H7 (cell line): ENCODE results near the gene IFT81. TPM values are rescaled to one million over a fixed set of nuclear protein-coding genes. Genes with fewer than 3 reads are reported as not detected.
"Not testable (repeated sequence)": the region's sequence is repeated elsewhere in the genome, so short reads cannot be mapped to it uniquely, and the experiment has no call there.

Source experiments
- DNase-seq: peaks from one replicate; pipeline ENCODE4 v3.0.0; 2012
- H3K27me3 ChIP-seq: 2 replicates; pipeline ENCODE4 v1.6.0; 2011; ENCODE audit warnings: mild to moderate bottlenecking, low read length; ENCODE audit not compliant: control insufficient read depth, insufficient read depth
- H3K36me3 ChIP-seq: replicated peaks from 2 replicates; pipeline ENCODE4 v1.5.1; 2011; ENCODE audit warnings: low read length; ENCODE audit not compliant: control insufficient read depth, insufficient read depth
- H3K4me3 ChIP-seq: 2 replicates; pipeline ENCODE4 v1.5.1; 2011; ENCODE audit warnings: low read depth, mild to moderate bottlenecking, control low read depth, low read length, moderate library complexity; ENCODE audit not compliant: insufficient read depth
- total RNA-seq: library from RNA; depleted of rRNA; stranded (reverse); fragments of >200 nt; shearing (Covaris generic); gene quantifications from 2 replicates; pipeline ENCODE4 v1.2.3, GENCODE V29; 2014; rRNA removed

IFT81 gene, protein sequence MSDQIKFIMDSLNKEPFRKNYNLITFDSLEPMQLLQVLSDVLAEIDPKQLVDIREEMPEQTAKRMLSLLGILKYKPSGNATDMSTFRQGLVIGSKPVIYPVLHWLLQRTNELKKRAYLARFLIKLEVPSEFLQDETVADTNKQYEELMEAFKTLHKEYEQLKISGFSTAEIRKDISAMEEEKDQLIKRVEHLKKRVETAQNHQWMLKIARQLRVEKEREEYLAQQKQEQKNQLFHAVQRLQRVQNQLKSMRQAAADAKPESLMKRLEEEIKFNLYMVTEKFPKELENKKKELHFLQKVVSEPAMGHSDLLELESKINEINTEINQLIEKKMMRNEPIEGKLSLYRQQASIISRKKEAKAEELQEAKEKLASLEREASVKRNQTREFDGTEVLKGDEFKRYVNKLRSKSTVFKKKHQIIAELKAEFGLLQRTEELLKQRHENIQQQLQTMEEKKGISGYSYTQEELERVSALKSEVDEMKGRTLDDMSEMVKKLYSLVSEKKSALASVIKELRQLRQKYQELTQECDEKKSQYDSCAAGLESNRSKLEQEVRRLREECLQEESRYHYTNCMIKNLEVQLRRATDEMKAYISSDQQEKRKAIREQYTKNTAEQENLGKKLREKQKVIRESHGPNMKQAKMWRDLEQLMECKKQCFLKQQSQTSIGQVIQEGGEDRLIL
- 7.0 and 11.3 TPM in 2 replicates for total RNA-seq

DNA sequence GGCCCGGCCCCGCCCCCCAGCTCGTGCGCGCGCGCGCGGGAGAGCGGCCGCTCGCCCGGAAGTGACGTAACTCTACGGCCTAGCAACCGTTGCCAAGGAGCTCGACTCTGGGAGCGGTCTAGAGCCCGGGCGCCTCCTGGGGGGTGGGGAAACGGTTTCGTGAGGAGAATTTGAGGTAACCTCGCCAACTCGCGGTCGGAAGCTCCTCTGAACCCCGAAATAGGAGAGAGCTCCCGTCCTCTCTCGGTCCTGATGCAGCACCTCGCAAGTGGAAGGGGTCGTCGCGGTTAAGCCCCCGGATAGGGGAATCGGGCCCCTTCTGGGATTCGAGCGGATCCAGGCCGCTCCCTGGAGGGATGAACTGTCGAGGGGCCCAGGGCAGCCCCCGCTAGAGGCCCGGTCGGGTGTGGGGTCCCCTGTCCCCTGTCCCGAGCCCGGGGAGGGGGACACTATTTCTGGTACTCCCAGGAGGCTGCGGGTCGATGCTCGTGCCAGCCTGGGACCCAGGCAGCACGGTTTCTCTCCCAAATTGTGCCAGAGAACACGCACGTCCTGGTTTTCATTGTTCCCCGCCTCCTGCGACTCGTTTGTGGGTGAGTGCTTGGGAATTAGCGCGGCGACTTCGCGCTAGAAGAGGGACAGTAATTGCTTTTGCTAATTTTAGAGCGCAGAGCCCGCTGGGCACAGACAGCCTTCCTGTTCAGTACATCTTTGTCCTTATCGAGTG is at the start of gene IFT81:
IFT81 (plus strand) TSS at position 89 of the 727 bp plus-strand sequence. CDS start 3,024 bp downstream, outside the sequence.
- peak; percentile 98 for DNase-seq
- H3K4me3 ChIP-seq, result peak within 1 kb of the TSS; percentile 88
- peaks cover 3% of the 10 kb centered on the region; the same call in 1 of the 2 replicates for H3K27me3 ChIP-seq
- no peaks in the 10 kb centered on the region; the same call in 1 of the 2 replicates for H3K36me3 ChIP-seq

DNA sequence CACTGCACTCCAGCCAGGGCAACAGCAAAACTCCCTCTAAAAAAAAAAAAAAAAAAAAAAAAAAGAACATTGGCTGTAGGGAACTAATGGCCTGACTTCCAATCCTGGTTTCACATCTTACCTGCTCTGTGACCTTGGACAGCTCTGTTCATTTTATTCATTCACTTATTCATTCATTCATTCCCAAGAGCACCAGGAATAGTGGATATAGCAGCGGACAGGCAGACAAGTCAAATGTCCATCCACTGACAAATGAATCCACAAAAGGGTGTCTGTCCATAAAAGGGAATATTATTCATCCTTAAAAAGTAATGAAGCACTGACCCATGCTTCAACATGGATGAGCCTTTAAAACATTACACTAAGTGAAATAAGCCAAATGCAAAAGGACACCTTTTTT is 48.3 kb upstream of the IFT81 start:
- no peak overlapping the region for H3K4me3 ChIP-seq
- no peaks in the 10 kb centered on the region for H3K36me3 ChIP-seq
- H3K27me3 ChIP-seq, result no peaks in the 10 kb centered on the region; the same call in 1 of the 2 replicates
- no peak for DNase-seq

DNA sequence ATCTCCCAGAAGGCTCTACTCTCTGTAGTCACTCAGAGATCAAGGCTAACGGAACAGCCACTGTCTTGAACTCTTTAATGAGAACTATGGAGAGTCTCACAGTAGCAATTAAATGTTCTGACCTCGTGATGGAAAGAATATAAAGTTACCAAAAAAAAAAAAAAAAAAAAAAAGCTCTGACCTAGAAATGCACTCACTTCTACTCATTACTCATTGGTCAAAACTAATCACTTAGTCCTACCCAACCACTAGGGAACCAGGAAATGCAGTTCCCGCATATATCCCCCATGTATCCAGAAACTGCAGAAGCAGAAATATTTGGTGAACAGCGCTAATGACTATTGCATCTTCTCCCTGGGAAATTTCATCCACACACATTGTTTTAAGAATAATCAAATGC is 46.4 kb upstream of the IFT81 start:
- H3K27me3 ChIP-seq, result no peaks in the 10 kb centered on the region
- no peak overlapping the region for H3K4me3 ChIP-seq
- H3K36me3 ChIP-seq, result no peaks in the 10 kb centered on the region
- DNase-seq, result no peak

DNA sequence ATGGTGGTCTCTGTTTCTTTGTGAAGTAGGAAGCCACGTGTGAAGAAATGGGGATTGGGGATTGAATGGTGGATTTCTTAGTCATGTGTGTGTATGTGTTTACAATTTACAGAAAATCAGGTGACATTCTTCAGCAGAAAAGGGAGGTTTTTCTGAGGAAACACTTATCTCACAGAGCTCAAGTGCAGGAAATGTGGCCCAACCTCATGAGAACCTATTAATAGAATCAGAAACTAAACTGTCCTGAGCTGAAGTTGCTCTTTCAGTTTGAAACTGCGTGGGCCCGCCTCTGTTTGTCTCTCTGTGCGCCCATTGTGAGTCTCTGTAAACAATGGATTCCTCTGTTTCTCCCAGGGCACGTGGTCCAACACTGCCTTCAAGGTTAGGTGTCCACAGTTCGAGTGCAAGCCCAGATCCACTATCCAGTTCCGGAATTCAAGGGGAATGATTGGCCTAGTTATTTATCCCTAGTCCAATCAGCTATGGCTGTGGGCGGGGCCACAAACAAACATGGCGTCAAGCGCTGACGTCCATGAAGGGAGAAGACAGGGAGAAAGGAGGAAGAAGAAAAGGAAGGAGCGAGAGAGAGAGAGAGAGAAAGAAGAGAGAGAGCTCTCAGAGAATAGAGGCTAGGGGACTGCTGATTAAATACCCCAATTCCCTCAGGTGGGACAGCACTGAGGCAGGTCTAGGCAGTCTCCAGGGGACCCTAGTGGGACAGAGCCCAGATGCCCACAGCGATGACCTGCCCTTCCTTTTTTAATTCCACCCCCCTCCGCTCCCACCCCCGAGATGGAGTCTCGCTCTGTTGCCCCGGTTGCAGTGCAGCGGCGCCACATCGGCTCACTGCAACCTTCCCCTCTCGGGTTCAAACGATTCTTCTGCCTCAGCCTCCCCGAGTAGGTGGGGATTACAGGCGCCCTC is 44.4 kb upstream of the IFT81 start:
- Histone ChIP-seq H3K27me3 (no peaks in the 10 kb centered on the region), H3K4me3 (no peak overlapping the region), H3K36me3 (no peaks in the 10 kb centered on the region)
- no peak for DNase-seq

DNA sequence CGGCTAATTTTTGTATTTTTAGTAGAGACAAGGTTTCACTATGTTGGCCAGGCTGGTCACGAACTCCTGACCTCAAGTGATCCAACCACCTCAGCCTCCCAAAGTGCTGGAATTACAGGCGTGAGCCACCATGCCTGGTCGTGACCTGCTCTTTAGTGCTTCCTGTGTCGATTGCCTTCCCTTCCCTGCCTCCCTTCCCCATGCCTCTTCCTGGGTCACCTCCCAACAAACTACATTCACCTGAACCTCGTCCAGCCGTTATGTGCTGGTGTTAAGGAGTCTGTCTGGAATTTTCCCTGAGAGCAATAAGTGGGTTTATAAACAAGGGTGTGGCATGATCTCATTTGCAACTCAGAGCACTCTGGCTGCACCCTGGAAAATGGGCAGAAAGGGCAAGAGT is 43.7 kb upstream of the IFT81 start:
- no peaks in the 10 kb centered on the region for H3K27me3 ChIP-seq
- H3K36me3 ChIP-seq, result no peaks in the 10 kb centered on the region
- DNase-seq, result no peak
- no peak overlapping the region for H3K4me3 ChIP-seq

DNA sequence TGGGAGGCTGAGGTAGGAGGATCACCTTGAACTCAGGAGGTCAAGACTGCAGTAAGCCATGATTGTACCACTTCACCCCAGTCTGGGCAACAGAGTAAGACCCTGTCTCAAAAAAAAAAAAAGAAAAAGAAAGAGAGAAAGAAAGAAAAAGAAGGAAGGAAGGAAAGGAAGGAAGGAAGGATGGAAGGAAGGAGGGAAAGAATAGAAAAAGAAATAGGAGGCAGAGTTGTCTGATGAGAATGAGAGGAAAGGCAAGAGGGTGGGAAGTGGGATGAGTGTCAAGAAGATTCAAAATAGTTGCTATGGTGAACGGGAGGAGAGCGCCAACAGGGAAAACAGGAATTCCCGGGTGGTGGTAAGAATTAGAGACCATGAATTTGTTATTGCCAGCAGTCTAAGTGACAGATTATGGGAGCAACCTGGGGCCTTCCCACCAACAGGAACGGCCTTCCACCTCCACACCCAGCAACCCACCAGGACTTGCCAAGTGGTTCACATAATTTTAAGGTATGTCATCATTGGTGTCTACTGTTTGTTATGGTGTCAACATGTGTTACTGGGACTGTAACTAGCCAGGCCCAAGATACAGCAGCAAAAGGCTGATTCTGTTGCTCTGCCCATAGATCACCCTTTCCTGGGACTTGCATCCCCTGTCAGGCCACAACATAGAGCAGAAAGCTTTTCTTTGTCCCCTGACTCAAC is 39.7 kb upstream of the IFT81 start:
- DNase-seq, result no peak
- no peaks in the 10 kb centered on the region for H3K27me3 ChIP-seq
- H3K36me3 ChIP-seq, result no peaks in the 10 kb centered on the region
- no peak overlapping the region for H3K4me3 ChIP-seq

DNA sequence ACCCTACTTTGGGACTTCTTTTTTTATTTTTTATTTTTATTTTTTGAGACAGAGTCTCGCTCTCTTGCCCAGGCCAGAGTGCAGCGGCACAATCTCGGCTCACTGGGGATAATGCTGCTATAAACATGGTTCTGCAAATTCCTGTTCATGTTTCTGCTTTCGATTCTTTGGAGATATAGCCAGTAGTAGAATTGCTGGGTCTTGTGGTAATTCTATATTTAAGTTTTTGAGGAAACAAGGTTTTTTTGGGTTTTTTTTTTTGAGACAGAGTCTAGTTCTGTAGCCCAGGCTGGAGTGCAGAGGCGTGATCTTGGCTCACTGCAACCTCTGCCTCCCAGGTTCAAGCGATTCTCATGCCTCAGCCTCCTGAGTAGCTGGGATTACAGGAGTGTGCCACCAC is 35.9 kb upstream of the IFT81 start:
- not testable (repeated sequence) for H3K27me3 ChIP-seq, H3K36me3 ChIP-seq, DNase-seq, H3K4me3 ChIP-seq

DNA sequence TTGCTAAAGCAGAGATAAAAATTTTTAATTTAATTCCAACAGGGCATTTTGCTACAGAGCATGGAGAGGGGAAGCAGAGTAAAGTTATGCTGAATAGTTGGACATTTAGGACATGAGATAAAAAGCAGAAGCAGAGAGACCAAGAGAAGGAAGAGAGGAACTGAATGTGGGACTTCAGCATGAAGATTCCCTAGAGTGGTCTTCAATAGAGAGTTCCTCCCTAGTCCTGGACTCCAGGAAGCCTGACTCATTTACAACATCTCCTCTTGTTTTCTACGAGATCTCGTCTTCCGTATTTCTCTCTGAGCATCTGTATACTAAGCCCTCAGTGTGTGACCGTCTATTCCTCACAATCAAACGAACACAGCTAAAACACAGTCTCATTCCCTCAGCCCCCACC is 35.2 kb upstream of the IFT81 start:
- H3K4me3 ChIP-seq, result no peak overlapping the region
- no peaks in the 10 kb centered on the region for H3K36me3 ChIP-seq
- no peaks in the 10 kb centered on the region for H3K27me3 ChIP-seq
- DNase-seq, result no peak

DNA sequence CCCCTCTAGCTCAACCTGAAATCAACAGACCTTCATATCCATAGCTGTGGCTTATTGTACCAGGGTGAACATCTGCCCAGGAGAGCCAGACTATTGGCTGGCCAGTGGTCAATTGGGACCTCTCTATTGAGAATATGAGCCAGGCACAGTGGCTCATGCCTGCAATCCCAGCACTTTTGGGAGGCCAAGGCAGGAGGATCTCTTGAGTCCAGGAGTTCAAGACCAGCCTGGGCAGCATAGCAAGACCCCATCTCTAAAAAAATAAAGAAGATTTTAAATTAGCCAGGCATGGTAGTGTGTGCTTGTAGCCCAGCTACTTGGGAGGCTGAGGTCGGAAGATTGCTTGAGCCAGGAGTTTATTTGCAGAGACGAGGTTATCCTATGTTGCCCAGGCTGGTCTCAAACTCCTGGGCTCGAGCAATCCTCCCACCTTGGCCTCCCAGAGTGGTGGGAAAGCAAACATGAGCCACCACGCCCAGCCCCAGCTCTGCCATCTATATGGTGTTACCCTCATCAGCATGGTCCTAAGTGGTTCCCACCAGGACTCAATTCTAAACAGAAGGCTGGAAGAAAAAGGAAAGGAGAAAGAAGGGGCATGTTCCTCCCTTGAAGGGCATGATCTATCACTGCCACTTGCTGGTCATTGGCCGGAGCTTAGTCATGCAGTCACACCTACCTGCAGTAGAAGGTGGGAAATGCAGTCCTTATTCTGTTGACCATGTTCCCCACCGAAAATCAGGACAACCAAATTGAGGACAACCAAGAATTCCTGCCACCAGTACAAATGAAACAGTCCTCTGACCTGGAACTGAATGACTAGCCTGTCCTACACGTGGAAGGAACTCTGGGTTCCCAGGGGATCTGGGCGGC is 33.7 kb upstream of the IFT81 start:
- H3K4me3 ChIP-seq, result no peak overlapping the region
- H3K27me3 ChIP-seq, result no peaks in the 10 kb centered on the region
- no peaks in the 10 kb centered on the region for H3K36me3 ChIP-seq
- no peak for DNase-seq

DNA sequence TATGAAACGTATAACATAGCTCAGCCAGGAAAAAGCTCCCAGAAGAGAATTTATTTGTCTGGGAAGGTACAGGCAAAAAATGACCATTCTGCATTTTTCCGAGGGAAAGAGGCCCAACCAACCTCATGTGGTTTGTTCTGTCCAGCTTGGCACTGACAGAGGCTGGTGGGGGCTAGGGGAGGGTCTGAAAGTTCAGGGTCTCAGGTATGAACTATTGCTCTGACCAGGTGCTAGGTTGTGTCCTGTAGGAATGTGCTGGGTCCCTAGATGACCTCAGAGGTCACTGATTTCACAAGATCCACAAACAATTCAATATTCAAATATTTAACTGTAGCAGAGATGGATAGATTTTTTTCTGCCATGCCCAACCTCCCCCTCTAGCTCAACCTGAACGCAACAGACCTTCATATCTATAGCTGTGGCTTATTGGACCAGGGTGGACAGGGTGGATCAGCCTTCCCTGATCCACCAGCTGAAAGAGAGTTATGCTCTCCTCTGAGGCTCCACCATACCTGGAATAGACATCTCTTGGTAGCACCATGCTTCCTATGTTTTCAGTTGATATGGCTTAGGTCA is 32.9 kb upstream of the IFT81 start:
- Histone ChIP-seq H3K4me3 (no peak overlapping the region), H3K36me3 (no peaks in the 10 kb centered on the region), H3K27me3 (no peaks in the 10 kb centered on the region)
- DNase-seq, result no peak

DNA sequence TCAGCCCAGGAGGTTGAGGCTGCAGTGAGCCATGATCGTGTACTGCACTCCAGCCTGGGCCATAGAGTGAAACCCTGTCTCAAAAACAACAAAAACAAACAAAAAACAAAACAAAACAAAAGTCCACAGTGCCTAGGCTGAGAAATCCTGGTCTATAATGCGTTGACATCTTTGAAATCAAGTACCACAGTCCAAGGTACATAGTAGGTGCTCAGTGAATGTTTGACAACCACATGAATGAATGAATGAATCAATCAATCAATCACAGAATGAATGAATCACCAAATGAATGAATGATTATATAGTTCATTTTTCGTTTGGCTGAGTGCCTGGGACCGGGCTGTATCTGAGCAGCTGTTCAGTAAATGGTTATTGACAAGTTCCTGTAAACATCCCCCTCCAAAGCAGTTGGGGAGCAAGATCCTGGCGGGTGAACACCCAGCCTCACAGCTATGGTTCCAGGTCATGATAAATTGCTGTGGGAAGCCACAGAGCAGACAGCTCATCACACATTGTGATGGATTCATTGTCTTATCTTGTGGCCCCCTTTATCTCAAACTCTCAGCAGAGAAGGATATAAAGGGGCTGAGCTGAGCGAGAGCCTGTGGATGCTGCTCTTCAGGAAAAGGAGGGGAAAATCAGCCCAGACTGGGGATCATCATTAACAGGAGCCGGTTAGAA is 30.4 kb upstream of the IFT81 start:
- H3K4me3 ChIP-seq, result no peak overlapping the region
- H3K27me3 ChIP-seq, result no peaks in the 10 kb centered on the region
- no peak for DNase-seq
- no peaks in the 10 kb centered on the region for H3K36me3 ChIP-seq

DNA sequence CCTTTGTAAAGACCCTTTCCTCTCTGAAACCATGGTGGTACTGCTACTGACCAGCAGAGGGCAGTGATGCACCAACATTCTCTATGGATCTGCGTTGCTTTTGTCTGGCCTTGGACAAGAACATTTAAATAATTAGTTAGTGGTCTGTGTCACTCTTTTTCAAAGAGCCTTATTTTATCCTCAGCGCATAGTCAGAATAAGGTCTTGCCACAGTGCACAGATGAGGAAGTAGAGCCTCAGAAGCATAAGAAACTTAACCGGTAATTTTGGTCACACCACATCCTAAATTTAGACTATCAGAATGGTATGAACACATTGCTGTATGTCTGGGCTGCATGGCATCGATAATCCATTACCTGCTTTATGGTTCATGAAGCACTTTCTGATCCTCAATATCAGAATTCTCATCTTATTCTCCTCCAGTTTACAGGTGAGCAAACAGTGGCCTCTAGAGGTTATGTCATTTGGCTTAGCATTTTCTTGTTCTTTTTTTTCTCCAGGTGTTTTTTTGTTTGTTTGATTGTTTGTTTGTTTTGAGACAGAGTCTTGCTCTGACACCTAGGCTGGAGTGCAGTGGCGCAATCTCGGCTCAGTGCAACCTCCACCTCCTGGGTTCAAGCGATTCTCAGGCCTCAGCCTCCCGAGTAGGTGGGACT is 23.7 kb upstream of the IFT81 start:
- Histone ChIP-seq H3K27me3 (no peaks in the 10 kb centered on the region), H3K36me3 (no peaks in the 10 kb centered on the region), H3K4me3 (no peak overlapping the region)
- peak; percentile 57 for DNase-seq
